ENCODE results near the gene RGS7. TPM values are rescaled to one million over a fixed set of nuclear protein-coding genes. Genes with fewer than 3 reads are reported as not detected.
"Not testable (repeated sequence)": the region's sequence is repeated elsewhere in the genome, so short reads cannot be mapped to it uniquely, and the experiment has no call there.

The RGS7 gene
- total RNA-seq, 2 donors from 2014 or later = not detected

DNA sequence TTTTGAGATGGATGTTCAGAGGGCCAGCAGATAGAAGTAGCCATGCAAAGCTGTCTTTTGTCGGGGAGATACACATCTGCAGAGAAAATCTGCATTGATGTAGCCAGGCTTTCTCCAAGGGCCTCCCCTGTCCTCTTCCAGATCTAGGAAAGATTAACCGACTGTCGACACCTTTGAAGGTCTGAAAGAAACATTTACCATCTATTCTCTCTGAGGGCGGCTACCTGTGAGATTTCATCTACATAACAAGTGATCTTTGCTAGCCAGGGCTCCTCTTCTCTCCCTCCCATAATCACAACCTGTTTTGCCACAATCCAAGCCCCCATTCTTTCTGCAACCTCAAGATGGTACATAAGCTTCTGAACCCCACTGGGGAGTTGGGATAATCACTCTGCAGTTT, 193.6 kb downstream of the RGS7 start:
- Mint-ChIP-seq H3K36me3 (ENCODE audit: low read depth) (no peaks in the 10 kb centered on the region), H3K27ac (no peak overlapping the region), H3K4me1 (no peaks in the 10 kb centered on the region), H3K4me3 (no peak overlapping the region), H3K27me3 (no peaks in the 10 kb centered on the region)
- DNase-seq (no peak), ATAC-seq (no peak)
- H3K9me3 ChIP-seq (ENCODE audit: control insufficient read depth, low read length, poor library complexity, severe bottlenecking) = no peaks in the 10 kb centered on the region

DNA sequence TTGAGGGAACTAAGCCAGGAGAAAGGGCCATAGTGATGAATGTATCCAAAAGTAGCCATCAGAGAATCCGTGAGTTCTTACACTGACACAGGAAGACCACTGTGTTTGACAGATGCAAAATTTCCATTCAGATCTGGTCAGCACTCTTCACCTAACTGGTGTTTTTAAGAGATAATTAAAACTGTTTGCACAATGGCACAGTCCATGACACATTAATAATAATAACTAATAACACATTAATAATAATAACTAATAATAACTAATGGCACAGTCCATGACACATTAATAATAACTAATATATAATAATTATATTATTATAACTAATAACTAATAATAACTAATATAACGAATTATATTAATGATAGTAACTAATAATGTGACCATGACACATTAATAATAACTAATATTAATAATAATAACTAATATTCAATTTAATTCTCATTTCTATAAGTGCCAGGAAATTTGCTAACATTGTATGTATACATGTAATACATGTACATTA, 195.8 kb downstream of the RGS7 start:
- Mint-ChIP-seq H3K27ac (no peak overlapping the region), H3K27me3 (no peaks in the 10 kb centered on the region), H3K4me3 (no peak overlapping the region), H3K4me1 (no peaks in the 10 kb centered on the region), H3K36me3 (ENCODE audit: low read depth) (no peaks in the 10 kb centered on the region)
- ATAC-seq (no peak), DNase-seq (no peak)
- H3K9me3 ChIP-seq (ENCODE audit: control insufficient read depth, low read length, poor library complexity, severe bottlenecking) = no peaks in the 10 kb centered on the region

DNA sequence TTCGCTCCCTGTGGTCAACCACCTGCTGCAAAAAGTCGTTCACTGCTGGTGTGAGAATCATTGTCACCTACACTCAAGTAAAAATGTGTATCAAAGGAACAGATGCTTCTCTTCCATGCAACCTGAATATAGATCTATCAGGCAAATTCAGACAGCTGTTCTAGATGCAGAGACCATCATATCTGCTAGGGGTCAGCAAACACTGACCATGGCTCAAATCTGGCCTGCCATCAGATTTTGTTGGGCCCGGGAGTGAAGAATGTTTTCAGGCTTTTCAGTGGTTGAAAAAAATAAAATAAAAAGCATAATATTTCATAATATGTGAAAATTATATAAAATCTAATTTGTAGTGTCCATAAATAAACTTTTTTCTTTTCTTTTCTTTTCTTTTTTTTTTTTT, 199.6 kb downstream of the RGS7 start:
- no peaks in the 10 kb centered on the region for H3K9me3 ChIP-seq (ENCODE audit: control insufficient read depth, low read length, poor library complexity, severe bottlenecking)
- no peaks in the 10 kb centered on the region for H3K4me1 Mint-ChIP-seq
- no peak for DNase-seq

DNA sequence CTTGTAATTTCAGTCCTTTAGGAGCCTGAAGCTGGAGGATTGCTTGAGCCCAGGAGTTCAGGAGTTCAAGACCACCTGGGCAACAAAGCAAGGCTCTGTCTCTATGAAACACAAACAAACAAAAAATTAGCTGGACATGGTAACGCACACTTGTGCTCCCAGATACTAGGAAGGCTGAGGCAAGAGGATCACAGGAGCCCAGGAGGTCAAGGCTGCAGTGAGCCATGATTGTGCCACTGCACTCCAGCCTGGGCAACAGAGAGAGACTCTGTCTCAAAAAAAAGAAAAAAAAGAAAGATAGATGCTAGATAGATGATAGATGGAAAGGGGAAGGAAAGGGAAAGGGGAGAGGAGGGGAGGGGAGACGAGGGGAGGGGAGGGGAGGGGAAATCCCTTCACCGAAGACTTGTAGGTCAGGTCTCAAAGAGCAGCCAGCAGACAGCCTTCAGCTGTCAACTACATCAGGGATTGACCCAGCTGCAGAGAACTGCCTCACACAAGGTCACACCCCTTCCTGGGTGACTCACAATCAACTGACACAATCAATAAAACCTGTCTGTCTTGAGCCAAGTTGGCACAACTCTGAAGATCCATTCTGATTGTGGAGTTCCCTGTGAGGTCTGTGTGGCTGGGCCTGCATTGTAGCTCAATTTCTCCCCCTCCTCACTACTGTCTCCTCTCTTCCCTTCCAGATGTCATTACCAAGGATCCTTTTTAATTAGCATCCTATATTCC, 200.6 kb downstream of the RGS7 start:
- H3K36me3 Mint-ChIP-seq (ENCODE audit: low read depth) = no peaks in the 10 kb centered on the region
- H3K4me1 Mint-ChIP-seq = no peaks in the 10 kb centered on the region
- no peak overlapping the region for H3K4me3 Mint-ChIP-seq
- ATAC-seq (no peak), DNase-seq (no peak)
- H3K27ac Mint-ChIP-seq = no peak overlapping the region
- H3K27me3 Mint-ChIP-seq = no peaks in the 10 kb centered on the region
- H3K9me3 ChIP-seq (ENCODE audit: control insufficient read depth, low read length, poor library complexity, severe bottlenecking) = no peaks in the 10 kb centered on the region

More for the DNA sequence above, 199.6 kb downstream of the RGS7 start:
- no peaks in the 10 kb centered on the region for H3K36me3 Mint-ChIP-seq (ENCODE audit: low read depth)
- H3K4me3 Mint-ChIP-seq = no peak overlapping the region
- ATAC-seq = no peak
- no peaks in the 10 kb centered on the region for H3K27me3 Mint-ChIP-seq
- H3K27ac Mint-ChIP-seq = no peak overlapping the region

DNA sequence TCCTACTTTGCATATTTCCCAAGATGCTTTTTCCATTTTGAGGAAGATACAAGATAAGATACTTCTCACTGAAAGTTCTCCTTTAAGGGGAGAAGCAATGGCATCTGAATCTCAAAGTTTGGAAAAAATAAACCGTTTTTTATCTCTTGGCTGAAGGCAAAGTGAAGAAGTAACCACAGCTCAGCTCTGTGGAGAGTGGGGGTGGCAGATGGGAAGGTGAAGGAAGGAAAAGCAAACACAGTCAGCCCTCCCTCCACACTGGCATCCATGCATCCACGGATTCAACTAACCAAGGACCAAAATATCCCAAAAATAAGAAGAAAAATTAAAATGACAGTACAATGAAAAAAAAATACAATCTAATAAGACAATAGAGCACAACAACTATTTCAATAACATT, 211.1 kb downstream of the RGS7 start:
- no peaks in the 10 kb centered on the region for H3K27me3 Mint-ChIP-seq
- no peaks in the 10 kb centered on the region for H3K36me3 Mint-ChIP-seq (ENCODE audit: low read depth)

DNA sequence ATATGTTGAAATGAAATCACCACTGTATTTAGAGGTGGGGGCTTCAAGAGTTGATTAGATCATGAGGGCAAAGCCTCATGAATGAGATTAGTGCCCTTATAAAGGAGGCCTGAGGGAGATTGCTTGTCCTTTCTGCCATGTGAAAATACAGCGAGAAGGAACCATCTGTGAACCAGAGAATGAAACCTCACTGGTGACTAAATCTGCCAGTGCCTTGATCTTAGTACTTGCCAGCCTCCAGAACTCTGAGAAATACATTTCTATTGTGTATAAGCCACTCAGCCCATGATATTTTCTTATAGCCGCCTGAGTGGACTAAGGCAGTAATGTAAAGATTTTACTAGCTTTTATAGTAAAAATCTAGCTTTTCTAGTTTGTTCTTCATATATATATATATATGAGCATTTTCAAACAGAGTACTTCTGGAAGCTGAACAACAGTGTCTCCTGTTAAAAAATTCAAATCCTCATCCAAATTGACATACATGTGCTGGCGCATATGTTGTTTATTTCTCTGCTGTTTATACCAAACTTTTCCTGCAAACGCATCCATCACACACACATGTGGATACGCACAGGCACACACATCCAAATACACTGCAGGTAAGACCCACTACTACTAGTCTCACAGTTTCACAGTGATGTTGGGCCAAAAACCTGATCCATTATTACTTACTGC, 213.1 kb downstream of the RGS7 start:
- no peak overlapping the region for H3K4me3 Mint-ChIP-seq
- H3K27ac Mint-ChIP-seq = no peak overlapping the region
- H3K27me3 Mint-ChIP-seq = no peaks in the 10 kb centered on the region
- H3K4me1 Mint-ChIP-seq = no peaks in the 10 kb centered on the region
- no peaks in the 10 kb centered on the region for H3K9me3 ChIP-seq (ENCODE audit: control insufficient read depth, low read length, poor library complexity, severe bottlenecking)
- no peak for DNase-seq
- no peaks in the 10 kb centered on the region for H3K36me3 Mint-ChIP-seq (ENCODE audit: low read depth)
- no peak for ATAC-seq

More for the DNA sequence above, 211.1 kb downstream of the RGS7 start:
- Mint-ChIP-seq H3K27ac (no peak overlapping the region), H3K4me1 (no peaks in the 10 kb centered on the region), H3K4me3 (no peak overlapping the region)
- H3K9me3 ChIP-seq (ENCODE audit: control insufficient read depth, low read length, poor library complexity, severe bottlenecking) = no peaks in the 10 kb centered on the region
- ATAC-seq (no peak), DNase-seq (no peak)

DNA sequence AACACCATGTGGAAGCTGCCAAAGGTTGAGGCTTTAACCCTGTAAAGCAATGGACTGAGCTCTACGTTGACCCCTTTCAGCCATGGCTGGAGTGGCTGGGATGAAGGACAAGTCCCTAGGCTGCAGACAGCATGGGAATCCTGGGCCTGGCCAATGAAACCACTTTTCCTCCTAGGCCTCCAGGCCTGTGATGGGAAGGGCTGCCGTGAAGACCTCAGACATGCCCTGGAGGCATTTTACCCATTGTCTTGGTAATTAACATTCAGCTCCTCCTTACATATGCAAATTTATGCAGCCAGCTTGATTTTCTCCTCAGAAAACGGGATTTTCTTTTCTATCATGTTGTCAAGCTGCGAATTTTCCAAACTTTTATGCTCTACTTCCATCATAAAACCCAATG, 214.5 kb downstream of the RGS7 start:
- no peak overlapping the region for H3K27ac Mint-ChIP-seq

DNA sequence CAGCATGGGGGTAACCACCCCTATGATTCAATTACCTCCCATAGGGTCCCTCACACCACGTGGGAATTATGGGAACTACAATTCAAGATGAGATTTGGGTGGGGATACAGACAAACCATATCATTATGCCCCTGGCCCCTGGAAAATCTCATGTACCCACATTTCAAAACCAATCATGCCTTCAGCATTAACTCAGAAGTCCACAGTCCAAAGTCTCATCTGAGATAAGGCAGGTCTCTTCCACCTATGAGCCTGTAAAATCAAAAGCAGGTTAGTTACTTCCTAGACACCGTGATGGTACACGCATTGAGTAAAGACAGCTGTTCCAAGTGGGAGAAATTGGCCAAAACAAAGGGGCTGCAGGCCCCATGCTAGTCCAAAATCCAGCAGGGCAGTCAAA, 215.4 kb downstream of the RGS7 start:
- not testable (repeated sequence) for H3K9me3 ChIP-seq (ENCODE audit: control insufficient read depth, low read length, poor library complexity, severe bottlenecking); H3K36me3 Mint-ChIP-seq (ENCODE audit: low read depth); H3K4me1 Mint-ChIP-seq; H3K27me3 Mint-ChIP-seq; DNase-seq; H3K27ac Mint-ChIP-seq; H3K4me3 Mint-ChIP-seq; ATAC-seq

More for the DNA sequence above, 214.5 kb downstream of the RGS7 start:
- DNase-seq (no peak), ATAC-seq (no peak)
- Mint-ChIP-seq H3K4me1 (no peaks in the 10 kb centered on the region), H3K36me3 (ENCODE audit: low read depth) (no peaks in the 10 kb centered on the region), H3K27me3 (no peaks in the 10 kb centered on the region), H3K4me3 (no peak overlapping the region)
- H3K9me3 ChIP-seq (ENCODE audit: control insufficient read depth, low read length, poor library complexity, severe bottlenecking) = no peaks in the 10 kb centered on the region

DNA sequence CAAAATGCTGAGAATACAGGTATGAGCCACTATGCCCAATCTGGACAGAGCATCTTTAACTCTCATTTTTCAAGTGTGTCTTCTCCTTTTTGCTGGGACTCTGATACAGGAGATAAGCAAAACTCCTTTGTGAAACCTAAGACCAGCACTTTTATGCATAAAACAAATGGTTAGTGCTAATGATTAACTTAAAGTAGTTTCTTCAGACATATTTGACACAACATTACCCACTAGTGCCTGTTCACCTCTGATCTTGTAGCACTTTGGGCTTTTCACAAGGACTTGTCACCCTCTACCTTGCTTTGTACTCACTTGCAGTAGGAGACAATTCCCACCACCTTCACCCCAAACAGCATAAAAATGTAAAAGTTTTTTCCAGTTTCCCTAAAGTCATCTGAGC, 216.3 kb downstream of the RGS7 start:
- H3K36me3 Mint-ChIP-seq (ENCODE audit: low read depth) = no peaks in the 10 kb centered on the region
- no peak overlapping the region for H3K27ac Mint-ChIP-seq
- H3K4me1 Mint-ChIP-seq = no peaks in the 10 kb centered on the region
- no peak for DNase-seq
- no peak overlapping the region for H3K4me3 Mint-ChIP-seq
- no peaks in the 10 kb centered on the region for H3K27me3 Mint-ChIP-seq
- H3K9me3 ChIP-seq (ENCODE audit: control insufficient read depth, low read length, poor library complexity, severe bottlenecking) = no peaks in the 10 kb centered on the region
- no peak for ATAC-seq

DNA sequence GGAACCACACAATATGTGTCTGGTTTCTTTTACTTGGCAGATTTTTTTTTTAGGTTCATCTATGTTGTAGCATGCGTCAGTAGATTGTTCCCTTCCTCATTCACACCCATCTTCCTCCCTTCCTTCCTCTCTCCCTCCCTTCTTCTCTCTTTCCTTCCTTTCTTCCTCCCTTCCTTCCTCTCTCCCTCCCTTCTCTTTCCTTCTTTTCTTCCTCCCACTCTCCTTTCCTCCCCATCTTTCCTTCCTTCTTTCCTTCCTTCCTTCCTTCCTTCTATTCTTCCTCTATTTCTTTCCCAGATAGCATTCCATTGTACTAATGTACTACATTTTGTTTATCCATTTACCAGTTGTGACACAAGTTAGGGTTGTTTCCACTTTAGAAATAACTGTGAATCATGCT, 218.0 kb downstream of the RGS7 start:
- Mint-ChIP-seq H3K27me3 (no peaks in the 10 kb centered on the region), H3K4me1 (no peaks in the 10 kb centered on the region), H3K4me3 (no peak overlapping the region), H3K36me3 (ENCODE audit: low read depth) (peaks cover 3% of the 10 kb centered on the region), H3K27ac (no peak overlapping the region)
- no peak for DNase-seq
- no peak for ATAC-seq
- H3K9me3 ChIP-seq (ENCODE audit: control insufficient read depth, low read length, poor library complexity, severe bottlenecking) = no peaks in the 10 kb centered on the region

DNA sequence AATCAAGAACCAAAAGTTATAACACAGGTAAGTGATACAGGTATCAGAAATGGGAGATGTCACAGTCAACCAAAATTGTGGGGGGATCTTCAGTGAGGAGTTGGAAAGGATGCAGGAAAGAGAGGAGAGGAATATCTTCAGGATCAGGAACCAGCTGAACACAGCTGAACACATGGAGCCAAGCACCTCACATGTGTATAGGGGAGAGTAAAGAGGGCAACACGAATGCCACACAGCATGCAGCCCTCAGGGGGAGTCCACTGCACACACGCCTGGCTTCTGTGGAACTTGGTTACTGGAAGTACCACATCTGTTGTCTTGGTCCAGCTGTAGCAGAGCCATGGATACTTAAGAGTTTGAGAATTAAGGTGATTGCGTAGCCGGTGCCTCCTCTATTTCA, 218.8 kb downstream of the RGS7 start:
- Mint-ChIP-seq H3K4me3 (no peak overlapping the region), H3K27ac (no peak overlapping the region), H3K36me3 (ENCODE audit: low read depth) (peaks cover 3% of the 10 kb centered on the region), H3K27me3 (no peaks in the 10 kb centered on the region), H3K4me1 (no peaks in the 10 kb centered on the region)
- H3K9me3 ChIP-seq (ENCODE audit: control insufficient read depth, low read length, poor library complexity, severe bottlenecking) = no peaks in the 10 kb centered on the region
- no peak for DNase-seq
- no peak for ATAC-seq

DNA sequence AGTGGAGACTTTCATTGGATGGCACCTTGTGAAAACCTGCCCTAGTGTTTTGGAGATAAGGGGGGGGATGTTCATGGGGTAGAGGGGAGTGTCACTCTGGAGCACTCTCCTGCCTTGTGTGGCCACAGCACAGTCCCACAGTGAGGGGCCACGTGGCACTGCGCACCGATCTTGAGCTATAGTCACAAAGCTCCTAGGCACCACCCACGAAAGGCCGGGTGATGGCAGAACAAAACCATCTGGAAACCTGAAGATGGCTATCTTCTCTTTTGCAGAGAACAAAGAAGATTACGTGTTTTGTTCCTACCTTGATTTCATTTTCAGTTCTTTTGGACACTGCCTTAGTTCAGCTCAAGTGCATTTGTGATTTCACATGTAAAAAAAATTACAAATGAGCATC, 220.6 kb downstream of the RGS7 start:
- H3K27me3 Mint-ChIP-seq = no peaks in the 10 kb centered on the region
- DNase-seq (no peak), ATAC-seq (no peak)
- H3K4me3 Mint-ChIP-seq = no peak overlapping the region
- H3K27ac Mint-ChIP-seq = no peak overlapping the region
- no peaks in the 10 kb centered on the region for H3K4me1 Mint-ChIP-seq
- H3K36me3 Mint-ChIP-seq (ENCODE audit: low read depth) = peaks cover 3% of the 10 kb centered on the region
- H3K9me3 ChIP-seq (ENCODE audit: control insufficient read depth, low read length, poor library complexity, severe bottlenecking) = no peaks in the 10 kb centered on the region

DNA sequence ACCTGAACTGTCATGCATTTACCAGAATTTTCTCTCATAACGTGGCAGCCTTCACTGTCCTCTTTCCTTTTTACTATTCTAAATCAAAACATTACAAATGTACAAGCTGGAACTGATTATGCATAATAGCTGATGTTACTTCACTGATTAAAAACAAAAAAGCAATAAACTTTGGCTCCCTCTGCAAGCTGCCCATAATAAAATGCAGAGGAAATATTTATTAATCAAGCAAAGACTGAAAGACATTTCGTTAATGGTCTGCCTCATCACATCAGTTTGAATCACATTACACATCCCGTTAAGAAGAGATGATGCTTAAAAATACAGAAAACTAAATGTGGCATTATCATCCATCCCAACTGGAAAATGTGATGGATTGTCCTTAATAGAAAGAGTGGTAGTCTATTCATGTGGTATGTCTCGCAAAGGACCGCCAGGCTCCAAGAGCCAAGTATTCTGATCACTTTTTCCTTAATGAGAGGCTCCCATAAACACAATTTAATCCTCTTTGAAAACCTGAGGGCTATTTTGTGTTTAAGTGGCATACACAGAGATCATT, 225.3 kb downstream of the RGS7 start:
- H3K9me3 ChIP-seq (ENCODE audit: control insufficient read depth, low read length, poor library complexity, severe bottlenecking) = no peaks in the 10 kb centered on the region
- Mint-ChIP-seq H3K4me1 (no peaks in the 10 kb centered on the region), H3K4me3 (no peak overlapping the region), H3K27ac (no peak overlapping the region), H3K27me3 (no peaks in the 10 kb centered on the region), H3K36me3 (ENCODE audit: low read depth) (peaks cover 3% of the 10 kb centered on the region)
- ATAC-seq = no peak
- no peak for DNase-seq
